Upper lobe of left lung (tissue), 6 donors: ENCODE data around the gene PWWP2B. TPM values are rescaled to one million over a fixed set of nuclear protein-coding genes. Genes with fewer than 3 reads are reported as not detected.

Source experiments
- ATAC-seq, 2 donors: fragments of 200-7000 bp; cut with Tn5 transposase; one replicate each; pipeline ENCODE4 v1.9.1; 2022; ENCODE audit warnings: mild to moderate bottlenecking in 2 of 2, moderate library complexity in 2 of 2; ENCODE audit not compliant: low FRiP score in 2 of 2
- DNase-seq, 2 donors: peaks; one replicate each; pipeline ENCODE4 v3.0.0-alpha.2; 2019 to 2020
- H3K27ac ChIP-seq, 4 donors: fragments of 200-600 bp; sonication (generic); one replicate each; pipeline ENCODE4 v1.5.1; 2016 to 2019
- H3K27me3 ChIP-seq, 4 donors: fragments of 200-600 bp; sonication (generic); one replicate each; pipeline ENCODE4 v1.5.1; 2017 to 2019
- H3K36me3 ChIP-seq, 4 donors: fragments of 200-600 bp; sonication (generic); one replicate each; pipeline ENCODE4 v1.5.1; 2016 to 2019
- H3K4me1 ChIP-seq, 4 donors: fragments of 200-600 bp; sonication (generic); one replicate each; pipeline ENCODE4 v1.5.1; 2018 to 2019
- H3K4me3 ChIP-seq, 4 donors: fragments of 200-600 bp; sonication (generic); one replicate each; pipeline ENCODE4 v1.5.1; 2017 to 2019; ENCODE audit warnings: mild to moderate bottlenecking in 2 of 4, moderate library complexity in 1 of 4
- H3K9me3 ChIP-seq, 4 donors: fragments of 200-600 bp; sonication (generic); one replicate each; pipeline ENCODE4 v1.5.1; 2018 to 2019
- EP300 ChIP-seq, 4 donors: sonication (generic); formaldehyde crosslinking; IDR thresholded peaks; one replicate each; pipeline ENCODE4 v1.5.1; 2017; ENCODE audit warnings: antibody characterized with exemption in 4 of 4, control low read depth in 2 of 4
- POLR2A ChIP-seq, 4 donors: fragments of 450-650 bp; IDR thresholded peaks; one replicate each; pipeline ENCODE4 v1.5.1; 2016 to 2017; ENCODE audit warnings: antibody characterized with exemption in 4 of 4, mild to moderate bottlenecking in 2 of 4
- POLR2AphosphoS5 ChIP-seq, 2 donors: sonication (generic); formaldehyde crosslinking; IDR thresholded peaks; one replicate each; pipeline ENCODE4 v1.5.1; 2017; ENCODE audit warnings: antibody characterized with exemption in 2 of 2
- WGBS, 2 donors: methylation state at CpG; one replicate each; pipeline ENCODE4 v1.1.5; 2017 to 2018; 5-methylcytosine and 5-hydroxymethylcytosine counted together
- total RNA-seq, 6 donors: library from RNA; depleted of rRNA in 4 of 6; stranded (reverse); fragments of >200 nt in 4 of 6; gene quantifications; one replicate each; pipeline versions ENCODE4 v1.1.0 to v1.2.1, GENCODE V29; 2016 to 2021
- TF ChIP-seq, protein P1 (sequence below), 6 experiments: fragments of 450-650 bp in 4 of 6; fragments of 200-600 bp in 2 of 6; sonication (generic) in 2 of 6; IDR thresholded peaks; one replicate each; pipeline ENCODE4 v1.5.1; 2016 to 2019; ENCODE audit warnings: antibody characterized with exemption in 6 of 6
- donor health status: DM: no; HTN: no; CAD: no; lungs with moderate emphysema.
- donor health status: DM: no; HTN: yes; CAD: no; lungs with severe emphysema.

Gene PWWP2B
- total RNA-seq, 6 donors from 2014 or later, result 20.2 to 54.4 (median 32.9) TPM

DNA sequence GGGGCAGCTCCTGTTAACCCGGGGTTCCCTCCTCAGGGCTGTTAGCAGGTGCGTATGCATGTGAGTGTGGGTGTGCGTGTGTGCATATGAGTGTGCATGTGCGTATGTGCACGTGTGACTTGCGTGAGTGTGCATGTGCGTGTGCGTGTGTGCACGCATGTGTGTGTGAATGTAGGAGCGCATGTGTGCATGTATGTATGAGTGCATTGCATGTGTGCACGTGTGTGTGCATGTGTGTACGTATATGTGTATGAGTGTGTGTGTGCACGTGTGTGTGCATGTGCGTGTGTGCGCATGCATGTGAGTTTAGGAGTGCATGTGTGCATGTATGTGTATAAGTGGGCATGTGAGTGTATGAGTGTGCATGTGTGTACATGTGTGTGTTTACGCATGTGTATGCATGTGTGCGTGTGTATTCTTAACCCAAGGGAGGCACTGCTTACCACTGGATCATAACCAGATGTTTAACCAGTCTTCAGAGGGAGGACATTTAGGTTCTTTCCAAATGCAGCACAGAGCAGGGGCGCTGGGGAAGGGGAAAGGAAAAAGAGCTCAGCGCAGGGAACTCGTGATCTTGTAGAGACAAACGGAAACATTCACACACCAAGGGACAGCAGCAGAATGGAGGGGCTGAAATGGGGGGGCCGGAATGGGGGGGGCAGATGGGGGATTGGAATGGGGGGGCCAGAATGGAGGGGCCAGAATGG lies 45.0 kb downstream of the PWWP2B start:
- Histone ChIP-seq H3K4me1 (peaks cover 15 to 32% (median 27%) of the 10 kb centered on the region in 4 donors), H3K27me3 (no peaks in the 10 kb centered on the region), H3K36me3 (no peaks in the 10 kb centered on the region), H3K9me3 (no peaks in the 10 kb centered on the region), H3K27ac (no peak overlapping the region), H3K4me3 (no peak overlapping the region)
- ATAC-seq (no peak), DNase-seq (peak in 1 of 2 donors; percentile 13)
- 84 to 87% methylated on average over 21 to 22 of the region's 22 CpGs for WGBS, 2 donors
- TF ChIP-seq POLR2AphosphoS5 (IDR thresholded peaks at IDR 0.05) (no peak), POLR2A (IDR thresholded peaks at IDR 0.05) (no peak), EP300 (IDR thresholded peaks at IDR 0.05) (no peak)
- TF ChIP-seq, protein P1, sequence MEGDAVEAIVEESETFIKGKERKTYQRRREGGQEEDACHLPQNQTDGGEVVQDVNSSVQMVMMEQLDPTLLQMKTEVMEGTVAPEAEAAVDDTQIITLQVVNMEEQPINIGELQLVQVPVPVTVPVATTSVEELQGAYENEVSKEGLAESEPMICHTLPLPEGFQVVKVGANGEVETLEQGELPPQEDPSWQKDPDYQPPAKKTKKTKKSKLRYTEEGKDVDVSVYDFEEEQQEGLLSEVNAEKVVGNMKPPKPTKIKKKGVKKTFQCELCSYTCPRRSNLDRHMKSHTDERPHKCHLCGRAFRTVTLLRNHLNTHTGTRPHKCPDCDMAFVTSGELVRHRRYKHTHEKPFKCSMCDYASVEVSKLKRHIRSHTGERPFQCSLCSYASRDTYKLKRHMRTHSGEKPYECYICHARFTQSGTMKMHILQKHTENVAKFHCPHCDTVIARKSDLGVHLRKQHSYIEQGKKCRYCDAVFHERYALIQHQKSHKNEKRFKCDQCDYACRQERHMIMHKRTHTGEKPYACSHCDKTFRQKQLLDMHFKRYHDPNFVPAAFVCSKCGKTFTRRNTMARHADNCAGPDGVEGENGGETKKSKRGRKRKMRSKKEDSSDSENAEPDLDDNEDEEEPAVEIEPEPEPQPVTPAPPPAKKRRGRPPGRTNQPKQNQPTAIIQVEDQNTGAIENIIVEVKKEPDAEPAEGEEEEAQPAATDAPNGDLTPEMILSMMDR (IDR thresholded peaks at IDR 0.05), result no peak

DNA sequence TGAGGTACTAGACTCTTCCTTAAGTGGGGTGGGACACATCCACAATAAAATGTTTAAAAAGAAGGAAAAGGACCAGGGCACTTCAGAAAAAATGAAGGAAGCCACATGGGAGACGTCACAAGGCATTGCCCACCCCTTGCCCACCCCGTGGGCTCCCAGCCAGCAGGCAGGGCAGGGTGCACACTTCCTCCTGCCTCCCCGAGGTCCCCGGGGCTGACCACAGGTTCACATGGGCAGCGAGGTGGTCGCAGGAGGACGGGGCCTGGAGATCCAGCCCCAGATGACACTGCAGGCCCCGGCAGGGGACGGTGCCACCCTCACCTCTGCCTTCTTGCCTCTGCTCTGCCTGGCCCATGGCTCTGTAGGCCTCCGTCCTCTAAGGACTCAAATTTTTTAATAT lies 45.6 kb downstream of the PWWP2B start:
- peaks cover 22 to 39% (median 33%) of the 10 kb centered on the region in 4 donors for H3K4me1 ChIP-seq
- H3K4me3 ChIP-seq, result no peak overlapping the region
- 53 to 68% methylated on average over 10 of the region's 10 CpGs for WGBS, 2 donors
- no peaks in the 10 kb centered on the region for H3K9me3 ChIP-seq
- no peak for ATAC-seq
- no peaks in the 10 kb centered on the region for H3K27me3 ChIP-seq
- no peak overlapping the region for H3K27ac ChIP-seq
- TF ChIP-seq POLR2A (IDR thresholded peaks at IDR 0.05) (no peak), EP300 (IDR thresholded peaks at IDR 0.05) (no peak), POLR2AphosphoS5 (IDR thresholded peaks at IDR 0.05) (no peak)
- TF ChIP-seq, protein P1 (IDR thresholded peaks at IDR 0.05), result no peak
- peak in 1 of 2 donors; percentile 57 for DNase-seq
- no peaks in the 10 kb centered on the region for H3K36me3 ChIP-seq

DNA sequence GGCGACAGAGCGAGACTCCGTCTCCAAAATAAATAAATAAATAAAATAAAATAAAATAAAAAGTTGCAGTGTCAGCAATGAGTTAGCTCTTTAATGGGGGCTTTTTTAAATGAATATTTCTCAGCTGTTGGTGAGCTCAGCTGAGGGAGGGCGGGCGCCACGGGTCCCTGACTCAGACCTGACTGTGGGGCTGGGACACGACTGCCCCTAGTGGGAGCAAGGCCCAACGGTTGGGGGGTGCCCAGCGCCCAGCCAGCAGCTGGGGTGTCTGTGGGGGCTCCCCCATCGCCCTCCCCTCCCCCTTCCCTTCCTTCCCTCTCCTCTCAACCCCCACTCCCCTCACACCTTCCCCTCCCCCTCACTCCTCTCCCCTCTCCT lies 46.6 kb downstream of the PWWP2B start:
- Histone ChIP-seq H3K9me3 (no peaks in the 10 kb centered on the region), H3K4me3 (no peak overlapping the region), H3K27me3 (no peaks in the 10 kb centered on the region), H3K27ac (no peak overlapping the region), H3K36me3 (no peaks in the 10 kb centered on the region), H3K4me1 (peaks cover 28 to 46% (median 40%) of the 10 kb centered on the region in 4 donors)
- peak; percentile 66 to 87 for DNase-seq
- ATAC-seq, result peak in 1 of 2 donors; percentile 41
- no peak for TF ChIP-seq POLR2AphosphoS5 (IDR thresholded peaks at IDR 0.05)
- TF ChIP-seq, protein P1 (IDR thresholded peaks at IDR 0.05), result peak; percentile 15 to 59 (median 40)
- WGBS, 2 donors, result 45 to 62% methylated on average over 9 to 10 of the region's 10 CpGs

DNA sequence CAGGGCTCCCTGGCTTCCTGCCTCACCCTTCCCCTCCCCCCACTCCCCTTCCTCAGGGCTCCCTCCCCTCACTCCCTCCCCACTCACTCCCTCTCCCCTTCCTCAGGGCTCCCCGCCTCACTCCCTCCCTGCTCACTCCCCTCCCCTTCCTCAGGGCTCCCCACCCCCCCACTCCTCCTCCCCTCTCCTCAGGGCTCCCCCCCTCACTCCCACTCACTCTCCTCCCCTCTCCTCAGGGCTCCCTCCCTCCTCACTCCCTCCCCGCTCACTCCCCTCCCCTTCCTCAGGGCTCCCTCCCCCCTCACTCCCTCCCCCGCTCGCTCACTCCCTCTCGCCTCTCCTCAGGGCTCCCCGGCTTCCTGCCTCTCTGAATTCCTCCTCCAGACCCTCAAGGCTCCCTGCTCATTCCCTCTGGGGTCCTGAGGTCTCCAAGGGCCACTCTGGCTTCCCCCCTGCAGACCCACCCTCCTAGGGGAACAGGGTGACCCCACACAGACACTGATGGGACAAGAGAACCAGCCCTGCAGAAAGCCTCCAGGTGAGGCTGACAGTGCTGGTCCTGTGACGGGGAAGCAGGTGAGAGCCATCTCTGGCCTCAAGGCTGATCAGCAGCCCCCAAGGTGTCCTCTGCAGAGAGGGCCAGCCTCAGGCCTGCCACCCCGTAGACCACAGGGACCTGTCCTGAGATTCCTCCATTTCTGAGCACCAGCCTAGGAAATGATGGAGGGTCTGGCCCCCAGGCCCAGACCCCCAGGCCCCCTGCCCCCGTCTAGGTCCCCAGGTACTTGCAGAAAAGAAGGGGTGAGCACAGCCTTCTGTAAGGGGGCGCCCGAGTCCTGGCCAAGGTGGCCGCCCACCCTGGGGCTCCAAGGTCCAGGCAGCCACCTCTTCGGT lies 47.2 kb downstream of the PWWP2B start:
- peak overlapping the region in 1 of 4 donors; percentile 23 for H3K27ac ChIP-seq
- TF ChIP-seq, protein P1 (IDR thresholded peaks at IDR 0.05), result no peak
- TF ChIP-seq POLR2AphosphoS5 (IDR thresholded peaks at IDR 0.05), result no peak
- no peak for TF ChIP-seq POLR2A (IDR thresholded peaks at IDR 0.05)
- no peak for TF ChIP-seq EP300 (IDR thresholded peaks at IDR 0.05)
- H3K9me3 ChIP-seq, result no peaks in the 10 kb centered on the region
- no peak for ATAC-seq
- H3K36me3 ChIP-seq, result no peaks in the 10 kb centered on the region
- H3K27me3 ChIP-seq, result no peaks in the 10 kb centered on the region
- peaks cover 28 to 43% (median 39%) of the 10 kb centered on the region in 4 donors for H3K4me1 ChIP-seq
- DNase-seq, result no peak
- WGBS, 2 donors, result 32 to 82% methylated on average over 4 to 8 of the region's 13 CpGs
- no peak overlapping the region for H3K4me3 ChIP-seq
